Trophoblast cell (in vitro differentiated cells and primary cell): Measurements from ENCODE around the gene PLXDC2.
A peak's percentile ranks its signal among the peaks of the same experiment; 100 is the strongest.

Source experiments
- DNase-seq, 2 donors: peaks; one replicate each; pipeline ENCODE4 v3.0.0-alpha.2; 2016
- H2AFZ ChIP-seq: 2 replicates; pipeline ENCODE4 v1.6.1; 2013; ENCODE audit warnings: low read length, moderate library complexity, mild to moderate bottlenecking; ENCODE audit not compliant: insufficient read depth, poor library complexity
- H2AK5ac ChIP-seq: 2 replicates; pipeline ENCODE4 v1.6.1; 2013; ENCODE audit warnings: mild to moderate bottlenecking, low read length
- H2BK120ac ChIP-seq: 2 replicates; pipeline ENCODE4 v1.6.1; 2013; ENCODE audit warnings: low read length, mild to moderate bottlenecking, moderate library complexity; ENCODE audit not compliant: insufficient read depth, poor library complexity
- H2BK12ac ChIP-seq: 2 replicates; pipeline ENCODE4 v1.6.1; 2013; ENCODE audit warnings: mild to moderate bottlenecking, low read length, moderate library complexity
- H2BK5ac ChIP-seq: 2 replicates; pipeline ENCODE4 v1.6.1; 2013; ENCODE audit warnings: low read length, low read depth, moderate library complexity, mild to moderate bottlenecking; ENCODE audit not compliant: poor library complexity
- H3K14ac ChIP-seq: 2 replicates; pipeline ENCODE4 v1.6.1; 2013; ENCODE audit warnings: mild to moderate bottlenecking, low read length
- H3K18ac ChIP-seq: 2 replicates; pipeline ENCODE4 v1.6.1; 2013; ENCODE audit warnings: mild to moderate bottlenecking, low read length
- H3K23ac ChIP-seq: 2 replicates; pipeline ENCODE4 v1.6.1; 2013; ENCODE audit warnings: low read length
- H3K27ac ChIP-seq: 2 replicates; pipeline ENCODE4 v1.5.1; 2013; ENCODE audit warnings: low read depth, mild to moderate bottlenecking, inconsistent platforms, low read length, moderate library complexity
- H3K27me3 ChIP-seq: 2 replicates; pipeline ENCODE4 v1.6.1; 2013; ENCODE audit warnings: inconsistent platforms, mild to moderate bottlenecking, low read length, moderate library complexity; ENCODE audit not compliant: insufficient read depth
- H3K36me3 ChIP-seq, 2 experiments: 1 replicate in 1 of 2; 2 replicates in 1 of 2; pipeline ENCODE4 v1.6.1; 2013; ENCODE audit warnings: low read length in 2 of 2, mild to moderate bottlenecking in 2 of 2, moderate library complexity in 1 of 2; ENCODE audit not compliant: insufficient read depth in 2 of 2, control insufficient read depth in 1 of 2
- H3K4ac ChIP-seq: 2 replicates; pipeline ENCODE4 v1.6.1; 2013; ENCODE audit warnings: low read depth, mild to moderate bottlenecking, low read length, moderate library complexity
- H3K4me1 ChIP-seq, 2 experiments: 1 replicate in 1 of 2; 2 replicates in 1 of 2; pipeline ENCODE4 v1.6.1; 2013; ENCODE audit warnings: low read length in 2 of 2, mild to moderate bottlenecking in 2 of 2, moderate library complexity in 1 of 2; ENCODE audit not compliant: insufficient read depth in 2 of 2, control insufficient read depth in 1 of 2
- H3K4me2 ChIP-seq: 2 replicates; pipeline ENCODE4 v1.6.1; 2013; ENCODE audit warnings: inconsistent platforms, mild to moderate bottlenecking, low read length, moderate library complexity
- H3K4me3 ChIP-seq: 2 replicates; pipeline ENCODE4 v1.5.1; 2013; ENCODE audit warnings: mild to moderate bottlenecking, low read depth, low read length, inconsistent platforms
- H3K79me1 ChIP-seq: one replicate; pipeline ENCODE4 v1.6.1; 2013; ENCODE audit warnings: low read length
- H3K79me2 ChIP-seq: 2 replicates; pipeline ENCODE4 v1.6.1; 2013; ENCODE audit warnings: low read length, mild to moderate bottlenecking; ENCODE audit not compliant: control insufficient read depth, insufficient read depth, poor library complexity
- H3K9ac ChIP-seq: 2 replicates; pipeline ENCODE4 v1.6.1; 2013; ENCODE audit warnings: mild to moderate bottlenecking, low read length
- H3K9me3 ChIP-seq: 2 replicates; pipeline ENCODE4 v1.6.1; 2013; ENCODE audit warnings: low read depth, mild to moderate bottlenecking, control low read depth, inconsistent platforms, low read length; ENCODE audit not compliant: insufficient read depth
- H4K12ac ChIP-seq: 2 replicates; pipeline ENCODE4 v1.6.1; 2013; ENCODE audit warnings: low read depth, mild to moderate bottlenecking, low read length, moderate library complexity
- H4K8ac ChIP-seq: 2 replicates; pipeline ENCODE4 v1.6.1; 2013; ENCODE audit warnings: low read depth, mild to moderate bottlenecking, low read length, moderate library complexity
- H4K91ac ChIP-seq: one replicate; pipeline ENCODE4 v1.6.1; 2013; ENCODE audit warnings: low read depth, mild to moderate bottlenecking, low read length, moderate library complexity
- WGBS: extraction: QIAGEN DNeasy Blood & Tissue Kit; methylation state at CpG from one replicate; pipeline ENCODE4 v1.1.7; 2013; ENCODE audit warnings: missing lambda C conversion rate; ENCODE audit not compliant: insufficient read length, insufficient coverage; ENCODE audit errors: extremely low coverage; 5-methylcytosine and 5-hydroxymethylcytosine counted together

The PLXDC2 gene

DNA sequence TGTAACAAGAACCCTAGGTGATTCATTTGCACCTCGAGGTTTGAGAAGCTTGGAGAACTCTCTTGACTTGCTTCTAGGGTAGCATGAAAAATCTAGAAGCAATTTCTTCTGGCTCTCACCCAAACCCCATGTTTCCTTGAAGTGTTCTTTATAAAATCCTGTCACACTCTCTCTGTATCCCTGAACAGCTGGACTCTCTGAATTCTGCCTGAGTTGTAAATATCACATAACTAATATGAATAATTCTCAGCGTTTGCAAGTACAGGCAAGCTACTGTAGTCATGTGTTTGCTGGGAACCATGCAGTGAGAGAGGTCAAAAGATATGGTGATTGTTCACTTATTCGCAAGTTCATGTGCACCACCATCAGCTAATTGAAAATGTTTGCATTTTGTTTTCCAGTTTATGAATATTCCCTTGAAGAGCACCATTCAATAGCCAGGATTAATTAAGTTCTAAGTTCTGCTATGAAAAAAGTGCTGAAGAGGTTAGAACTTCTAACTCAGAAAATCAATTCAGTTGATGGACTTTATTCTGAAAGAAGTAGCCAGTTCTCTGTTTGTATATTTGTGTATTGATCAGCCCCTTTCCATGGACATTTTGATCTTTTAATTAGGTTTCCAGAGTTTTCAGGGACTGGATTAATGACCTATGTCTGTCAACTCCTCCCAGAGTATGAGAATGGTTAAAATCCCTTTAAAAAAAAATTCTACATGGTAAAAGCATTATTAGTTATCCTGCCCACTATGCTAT is 243.0 kb downstream of the PLXDC2 start:
- H3K27me3 ChIP-seq: no peaks in the 10 kb centered on the region
- H3K9ac ChIP-seq: no peak overlapping the region
- no peaks in the 10 kb centered on the region for H3K79me2 ChIP-seq
- no peaks in the 10 kb centered on the region for H3K9me3 ChIP-seq
- H2BK12ac ChIP-seq: no peak overlapping the region
- WGBS: no CpG with 5 or more reads among the region's 3 CpGs
- no peak overlapping the region for H3K27ac ChIP-seq
- no peaks in the 10 kb centered on the region for H3K36me3 ChIP-seq
- no peaks in the 10 kb centered on the region for H3K4me1 ChIP-seq
- no peaks in the 10 kb centered on the region for H3K79me1 ChIP-seq
- no peak overlapping the region for H2BK120ac ChIP-seq
- H3K4ac ChIP-seq: no peak overlapping the region
- H3K23ac ChIP-seq: no peak overlapping the region
- no peak overlapping the region for H3K4me2 ChIP-seq
- H3K4me3 ChIP-seq: no peak overlapping the region
- no peak overlapping the region for H2BK5ac ChIP-seq
- no peak overlapping the region for H4K91ac ChIP-seq
- H2AK5ac ChIP-seq: no peak overlapping the region
- H3K14ac ChIP-seq: no peak overlapping the region
- H3K18ac ChIP-seq: no peak overlapping the region
- DNase-seq: no peak
- H4K12ac ChIP-seq: no peak overlapping the region
- no peak overlapping the region for H2AFZ ChIP-seq
- no peak overlapping the region for H4K8ac ChIP-seq

DNA sequence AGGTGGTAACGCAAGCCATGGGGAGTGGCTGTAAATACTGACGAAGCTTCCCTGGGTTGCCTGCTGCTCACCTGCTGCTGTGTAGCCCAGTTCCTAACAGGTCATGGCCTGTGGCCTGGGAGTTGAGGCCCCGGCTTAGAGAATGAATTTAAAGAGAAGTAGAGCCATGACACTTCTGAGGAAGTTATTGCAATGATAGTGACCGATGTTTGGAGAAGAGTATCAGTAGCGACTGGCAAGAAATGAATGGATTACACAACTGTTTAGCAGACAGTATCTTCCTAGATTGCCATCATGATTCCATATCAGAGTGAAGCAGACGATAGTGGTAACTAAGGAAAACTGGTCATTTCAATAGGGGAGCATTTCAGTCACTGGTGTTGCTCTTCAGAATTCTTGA is 249.6 kb downstream of the PLXDC2 start:
- H3K9me3 ChIP-seq: no peaks in the 10 kb centered on the region
- no peak overlapping the region for H3K4ac ChIP-seq
- H3K4me2 ChIP-seq: no peak overlapping the region
- peak; percentile 22 to 80 for DNase-seq
- no peak overlapping the region for H3K4me3 ChIP-seq
- no peak overlapping the region for H2BK12ac ChIP-seq
- H2AK5ac ChIP-seq: no peak overlapping the region
- no peak overlapping the region for H4K8ac ChIP-seq
- H3K79me2 ChIP-seq: no peaks in the 10 kb centered on the region
- peaks cover 0 to 2% of the 10 kb centered on the region in 2 experiments for H3K36me3 ChIP-seq
- no peak overlapping the region for H2AFZ ChIP-seq
- no peak overlapping the region for H3K27ac ChIP-seq
- H3K79me1 ChIP-seq: no peaks in the 10 kb centered on the region
- H3K23ac ChIP-seq: no peak overlapping the region
- no peaks in the 10 kb centered on the region for H3K27me3 ChIP-seq
- no peak overlapping the region for H3K14ac ChIP-seq
- H2BK120ac ChIP-seq: no peak overlapping the region
- H4K12ac ChIP-seq: no peak overlapping the region
- H2BK5ac ChIP-seq: no peak overlapping the region
- no peak overlapping the region for H3K9ac ChIP-seq
- H3K18ac ChIP-seq: no peak overlapping the region
- WGBS: no CpG with 5 or more reads among the region's 6 CpGs
- H3K4me1 ChIP-seq: no peaks in the 10 kb centered on the region
- no peak overlapping the region for H4K91ac ChIP-seq

DNA sequence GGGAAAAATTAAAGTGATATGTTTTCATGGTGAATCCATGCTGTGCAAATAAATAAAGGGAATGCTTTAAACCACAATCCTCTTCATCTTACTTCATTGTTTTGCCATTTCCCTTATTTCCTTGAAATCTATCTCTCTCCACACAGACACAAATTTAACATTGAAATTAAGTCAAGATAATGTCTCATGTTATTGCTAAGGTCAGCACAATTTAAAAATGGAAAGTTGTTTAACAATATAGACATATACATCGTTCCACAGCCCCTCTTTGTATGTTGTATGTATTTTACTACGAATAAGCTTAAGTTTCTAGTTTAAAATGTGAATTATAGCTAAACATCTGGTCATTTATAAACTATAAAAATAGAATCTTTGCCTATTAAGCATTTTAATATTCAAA is 256.9 kb downstream of the PLXDC2 start:
- H3K14ac ChIP-seq: no peak overlapping the region
- peaks cover 2% of the 10 kb centered on the region in 2 experiments for H3K36me3 ChIP-seq
- H2BK12ac ChIP-seq: no peak overlapping the region
- H3K4ac ChIP-seq: no peak overlapping the region
- no peak overlapping the region for H3K23ac ChIP-seq
- no peak overlapping the region for H2AFZ ChIP-seq
- no peak overlapping the region for H2BK5ac ChIP-seq
- H2AK5ac ChIP-seq: no peak overlapping the region
- no peaks in the 10 kb centered on the region for H3K79me1 ChIP-seq
- WGBS: no CpG with 5 or more reads among the region's 2 CpGs
- H4K8ac ChIP-seq: no peak overlapping the region
- no peaks in the 10 kb centered on the region for H3K4me1 ChIP-seq
- H4K91ac ChIP-seq: no peak overlapping the region
- H3K9ac ChIP-seq: no peak overlapping the region
- no peak overlapping the region for H2BK120ac ChIP-seq
- no peak overlapping the region for H3K27ac ChIP-seq
- H3K9me3 ChIP-seq: no peaks in the 10 kb centered on the region
- no peak for DNase-seq
- H3K18ac ChIP-seq: no peak overlapping the region
- H3K4me3 ChIP-seq: no peak overlapping the region
- H3K4me2 ChIP-seq: no peak overlapping the region
- H3K27me3 ChIP-seq: no peaks in the 10 kb centered on the region
- H4K12ac ChIP-seq: no peak overlapping the region
- no peaks in the 10 kb centered on the region for H3K79me2 ChIP-seq

DNA sequence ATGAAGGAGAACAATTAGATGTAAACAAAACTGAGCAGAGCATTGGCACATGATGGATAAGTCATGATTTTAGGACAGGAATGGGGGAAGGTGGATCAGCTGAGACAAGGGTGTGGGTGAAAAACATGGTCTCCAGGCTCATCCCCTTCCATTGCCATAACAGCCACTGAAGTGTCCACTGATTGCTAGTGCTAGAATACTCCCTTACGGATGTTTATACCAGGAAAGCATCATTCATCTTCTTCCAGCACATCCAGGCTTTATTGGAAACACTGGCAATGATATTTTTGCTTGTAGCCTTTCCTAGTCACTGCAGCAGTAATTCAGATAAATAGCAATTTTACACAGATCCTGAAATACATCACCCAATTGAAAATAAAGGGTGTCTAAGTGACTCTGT is 259.5 kb downstream of the PLXDC2 start:
- Histone ChIP-seq H3K4me1 (no peaks in the 10 kb centered on the region), H2AK5ac (no peak overlapping the region), H3K4ac (no peak overlapping the region), H4K8ac (no peak overlapping the region), H3K79me1 (no peaks in the 10 kb centered on the region), H3K27ac (no peak overlapping the region), H4K91ac (no peak overlapping the region), H2BK120ac (no peak overlapping the region), H3K9ac (no peak overlapping the region), H3K14ac (no peak overlapping the region), H2BK12ac (no peak overlapping the region), H3K36me3 (peaks cover 0 to 2% of the 10 kb centered on the region in 2 experiments), H3K79me2 (no peaks in the 10 kb centered on the region), H2AFZ (no peak overlapping the region), H3K18ac (no peak overlapping the region), H3K23ac (no peak overlapping the region), H3K4me3 (no peak overlapping the region), H4K12ac (no peak overlapping the region), H3K4me2 (no peak overlapping the region), H2BK5ac (no peak overlapping the region), H3K27me3 (no peaks in the 10 kb centered on the region), H3K9me3 (no peaks in the 10 kb centered on the region)
- DNase-seq: no peak
- WGBS: no CpG with 5 or more reads among the region's 1 CpG
